Prostate gland (tissue), 2 donors: ENCODE data around the gene ABCA7. TPM values are rescaled to one million over a fixed set of nuclear protein-coding genes. Genes with fewer than 3 reads are reported as not detected.

ENCODE experiments used
- DNase-seq: peaks from one replicate; pipeline ENCODE4 v3.0.0-alpha.2; 2019; ENCODE audit warnings: low spot score
- H3K27ac ChIP-seq, 2 donors: fragments of 200-600 bp; sonication (generic); 2 replicates each; pipeline ENCODE4 v1.5.1; 2017 to 2019
- H3K27me3 ChIP-seq: fragments of 200-600 bp; sonication (generic); replicated peaks from 2 replicates; pipeline ENCODE4 v1.5.1; 2019; ENCODE audit not compliant: insufficient read depth
- H3K36me3 ChIP-seq, 2 donors: fragments of 200-600 bp; sonication (generic); 1 replicate in 1 of 2; 2 replicates in 1 of 2; pipeline versions ENCODE4 v1.5.1 to v1.8.1; 2017 to 2019
- H3K4me1 ChIP-seq: fragments of 200-600 bp; sonication (generic); replicated peaks from 2 replicates; pipeline ENCODE4 v1.5.1; 2019
- H3K4me3 ChIP-seq, 2 donors: fragments of 200-600 bp; sonication (generic); 2 replicates each; pipeline ENCODE4 v1.5.1; 2017 to 2019
- H3K9me3 ChIP-seq: fragments of 200-600 bp; sonication (generic); 2 replicates; pipeline ENCODE4 v1.5.1; 2017
- CTCF ChIP-seq, 4 experiments: fragments of 200-600 bp in 2 of 4; fragments of 450-650 bp in 2 of 4; sonication (generic) in 2 of 4; IDR thresholded peaks; 1 replicate in 3 of 4; 2 replicates in 1 of 4; pipeline ENCODE4 v1.5.1; 2016 to 2019; ENCODE audit warnings: antibody characterized with exemption in 4 of 4, mild to moderate bottlenecking in 2 of 4, moderate library complexity in 2 of 4
- POLR2A ChIP-seq: fragments of 450-650 bp; IDR thresholded peaks from one replicate; pipeline ENCODE4 v1.6.1; 2016; ENCODE audit warnings: antibody characterized with exemption, mild to moderate bottlenecking
- POLR2AphosphoS5 ChIP-seq: sonication (generic); formaldehyde crosslinking; IDR thresholded peaks from one replicate; pipeline ENCODE4 v1.6.1; 2017; ENCODE audit warnings: antibody characterized with exemption
- WGBS: methylation state at CpG from one replicate; pipeline ENCODE4 v1.1.5; 2018; 5-methylcytosine and 5-hydroxymethylcytosine counted together
- intact Hi-C: fragments of 100-400 bp; cut with DNase I; formaldehyde crosslinking; loops from one replicate; pipeline ENCODE4 v1.14.2; 2022
- total RNA-seq, 2 donors: library from RNA; depleted of rRNA; stranded (reverse); fragments of >200 nt; gene quantifications; one replicate each; pipeline ENCODE4 v1.1.0, GENCODE V29; 2016

The ABCA7 gene
- total RNA-seq, 2 donors from 2014 or later: 16.2 to 25.1 TPM

GRCh38 chr19:1035998-1036621 is 3.8 kb upstream of the ABCA7 start:
- Histone ChIP-seq H3K9me3 (no peaks in the 10 kb centered on the region), H3K4me3 (no peak overlapping the region), H3K4me1 (peaks cover 3% of the 10 kb centered on the region), H3K27me3 (no peaks in the 10 kb centered on the region), H3K36me3 (peaks cover 2 to 13% of the 10 kb centered on the region in 2 donors), H3K27ac (no peak overlapping the region)
- WGBS: 85% methylated on average over 29 of the region's 29 CpGs
- intact Hi-C loops: loop anchor here (10.0 kb wide), 1 partner anchor 209 kb away; the partner anchor contains the start of genes ATP5F1D and MIDN
- DNase-seq: no peak
- TF ChIP-seq POLR2A: no peak
- TF ChIP-seq POLR2AphosphoS5: no peak
- no peak for TF ChIP-seq CTCF (IDR thresholded peaks at IDR 0.05)

GRCh38 chr19:1037621-1038064 is 2.3 kb upstream of the ABCA7 start:
- Histone ChIP-seq H3K36me3 (peaks cover 2 to 8% of the 10 kb centered on the region in 2 donors), H3K27me3 (no peaks in the 10 kb centered on the region), H3K9me3 (no peaks in the 10 kb centered on the region), H3K4me3 (no peak overlapping the region), H3K27ac (no peak overlapping the region), H3K4me1 (peaks cover 3% of the 10 kb centered on the region)
- 65% methylated on average over 22 of the region's 22 CpGs for WGBS
- TF ChIP-seq CTCF (IDR thresholded peaks at IDR 0.05): no peak
- TF ChIP-seq POLR2AphosphoS5: no peak
- no peak for TF ChIP-seq POLR2A
- DNase-seq: no peak
- intact Hi-C loops: loop anchor here (10.0 kb wide), 1 partner anchor 207 kb away; the partner anchor contains the start of genes ATP5F1D and MIDN

- Histone ChIP-seq H3K27me3 (no peaks in the 10 kb centered on the region), H3K36me3 (no peaks in the 10 kb centered on the region), H3K4me1 (peaks cover 3% of the 10 kb centered on the region), H3K9me3 (no peaks in the 10 kb centered on the region), H3K27ac (peak overlapping the region in 1 of 2 donors; percentile 6), H3K4me3 (no peak overlapping the region)
- TF ChIP-seq POLR2A (no peak), POLR2AphosphoS5 (no peak), CTCF (IDR thresholded peaks at IDR 0.05) (no peak)
- DNase-seq: no peak
- 57% methylated on average over 22 of the region's 22 CpGs for WGBS
- intact Hi-C loops: loop anchor here (10.0 kb wide), 1 partner anchor 206 kb away; the partner anchor contains the start of genes ATP5F1D and MIDN
Measured at GRCh38 chr19:1038978-1039645, 795 bp upstream of the ABCA7 start.

- H3K27ac ChIP-seq: peak overlapping the region in 1 of 2 donors; percentile 6
- peak; percentile 91 for DNase-seq
Measured at GRCh38 chr19:1040476-1041271, 767 bp downstream of the ABCA7 start.

More at GRCh38 chr19:1040476-1041271, 767 bp downstream of the ABCA7 start:
- peaks cover 3% of the 10 kb centered on the region for H3K4me1 ChIP-seq
- no peaks in the 10 kb centered on the region for H3K9me3 ChIP-seq
- intact Hi-C loops: no loop called here
- TF ChIP-seq POLR2A (no peak), POLR2AphosphoS5 (peak; percentile 81), CTCF (IDR thresholded peaks at IDR 0.05) (no peak)
- H3K36me3 ChIP-seq: no peaks in the 10 kb centered on the region
- H3K27me3 ChIP-seq: no peaks in the 10 kb centered on the region
- peak overlapping the region; percentile 28 to 43 for H3K4me3 ChIP-seq
- 4% methylated on average over 27 of the region's 27 CpGs for WGBS
